Activated naive CD8-positive, alpha-beta T cell treated with anti-CD3 and anti-CD28 coated beads for 36 hours (primary cell): Measurements from ENCODE around the gene VSIG8. TPM values are rescaled to one million over a fixed set of nuclear protein-coding genes. Genes with fewer than 3 reads are reported as not detected.

ENCODE experiments used
- DNase-seq: peaks from one replicate; pipeline ENCODE4 v3.0.0; 2021
- H3K27ac Mint-ChIP-seq: one replicate; pipeline ENCODE4 v1.8.0; 2022; ENCODE audit warnings: mild to moderate bottlenecking, moderate library complexity, mixed read lengths
- H3K27me3 Mint-ChIP-seq: one replicate; pipeline ENCODE4 v1.8.0; 2022; ENCODE audit warnings: mild to moderate bottlenecking, mixed read lengths
- H3K36me3 Mint-ChIP-seq: one replicate; pipeline ENCODE4 v1.8.0; 2021; ENCODE audit warnings: mild to moderate bottlenecking, mixed read lengths
- H3K4me1 Mint-ChIP-seq: one replicate; pipeline ENCODE4 v1.8.0; 2021; ENCODE audit warnings: mixed read lengths
- H3K4me3 Mint-ChIP-seq: one replicate; pipeline ENCODE4 v1.8.0; 2022; ENCODE audit warnings: mild to moderate bottlenecking, moderate library complexity, mixed read lengths
- H3K9me3 Mint-ChIP-seq: one replicate; pipeline ENCODE4 v1.8.0; 2022; ENCODE audit warnings: mixed read lengths
- total RNA-seq, 2 experiments: library from RNA; stranded (reverse); gene quantifications; one replicate each; pipeline ENCODE4 v1.2.3, GENCODE V29; 2021

VSIG8 gene
- total RNA-seq, 2 experiments from 2014 or later = not detected

DNA sequence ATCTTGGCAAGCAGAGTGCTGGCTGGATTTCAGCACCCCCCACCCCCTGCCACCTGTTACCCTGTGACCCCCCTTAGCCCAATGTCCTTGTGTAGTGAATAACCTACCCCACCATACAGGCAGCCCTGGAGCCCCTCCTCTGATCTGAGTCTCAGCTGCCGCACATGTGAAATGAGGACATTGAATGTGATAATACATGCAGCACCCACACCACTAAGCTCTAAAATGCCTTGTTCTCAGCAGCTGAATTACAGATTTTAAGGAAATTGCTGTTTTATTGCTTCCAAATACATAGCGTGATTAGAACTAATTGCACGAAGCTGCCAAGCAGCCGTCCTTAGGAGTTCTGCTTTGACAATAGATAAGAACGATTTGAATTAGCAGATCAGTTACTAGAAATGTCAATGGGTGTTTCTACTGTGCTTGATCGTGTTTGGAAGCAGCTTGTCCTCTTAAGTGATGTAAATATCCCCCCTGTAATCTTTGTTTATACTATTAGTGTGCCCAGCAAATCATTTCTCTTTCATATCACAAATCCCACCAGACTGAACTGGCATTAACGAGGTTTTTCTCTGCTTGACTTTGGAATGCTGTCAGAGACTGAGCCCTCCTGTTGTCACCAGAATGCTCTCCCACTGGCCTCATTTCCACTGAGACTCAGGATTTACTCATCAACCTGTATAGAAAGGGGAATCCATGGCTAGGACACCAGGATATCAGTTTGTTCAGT, 30.9 kb downstream of the VSIG8 start:
- Mint-ChIP-seq H3K36me3 (peaks cover 25% of the 10 kb centered on the region), H3K4me1 (peaks cover 25% of the 10 kb centered on the region), H3K27ac (no peak overlapping the region), H3K9me3 (peaks cover 11% of the 10 kb centered on the region), H3K4me3 (no peak overlapping the region), H3K27me3 (no peaks in the 10 kb centered on the region)
- DNase-seq = no peak

DNA sequence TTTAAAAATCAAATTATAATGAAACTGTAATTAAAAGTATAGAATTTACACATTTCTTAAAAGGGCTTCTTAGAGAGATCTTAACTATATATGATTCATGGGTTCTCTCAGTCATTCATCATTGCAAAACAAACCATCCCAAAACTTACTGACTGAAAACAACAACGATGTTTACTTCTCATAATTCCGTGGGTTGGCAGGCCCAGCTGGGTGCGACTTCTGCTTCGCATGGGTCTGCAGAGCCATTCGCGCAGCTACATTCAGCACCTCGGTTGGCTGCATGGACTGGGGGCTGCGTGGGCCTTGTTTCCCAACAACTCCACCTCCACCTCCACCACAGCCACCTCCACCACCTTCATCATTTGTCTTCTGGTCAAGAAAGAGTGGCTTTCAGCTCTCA, 31.7 kb downstream of the VSIG8 start:
- Mint-ChIP-seq H3K27me3 (no peaks in the 10 kb centered on the region), H3K27ac (no peak overlapping the region), H3K36me3 (peaks cover 27% of the 10 kb centered on the region), H3K4me1 (peaks cover 32% of the 10 kb centered on the region), H3K4me3 (no peak overlapping the region), H3K9me3 (peaks cover 11% of the 10 kb centered on the region)
- no peak for DNase-seq

- Mint-ChIP-seq H3K27ac (no peak overlapping the region), H3K4me3 (no peak overlapping the region), H3K36me3 (peaks cover 23% of the 10 kb centered on the region), H3K9me3 (peaks cover 11% of the 10 kb centered on the region), H3K4me1 (peaks cover 40% of the 10 kb centered on the region), H3K27me3 (no peaks in the 10 kb centered on the region)
- no peak for DNase-seq
Measured at GRCh38 chr1:159829822-159830465, 32.5 kb downstream of the VSIG8 start.

DNA sequence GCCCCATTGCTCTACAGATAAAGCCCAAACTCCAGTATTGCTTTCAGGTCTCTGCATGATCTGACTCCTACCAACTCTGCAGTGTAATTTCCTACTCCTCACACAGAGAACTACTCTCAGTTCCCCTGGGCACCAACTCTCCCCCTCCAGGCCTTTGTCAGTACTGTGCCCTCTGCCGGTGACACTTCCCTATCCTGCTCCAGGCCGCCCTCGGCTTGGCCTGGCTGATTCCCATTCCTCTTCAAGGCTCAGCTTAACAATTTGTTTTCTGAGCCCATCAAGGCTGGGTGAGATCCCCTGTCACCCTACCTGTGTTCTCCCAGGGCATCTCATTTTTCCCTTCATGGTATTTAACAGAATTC, 33.2 kb downstream of the VSIG8 start:
- Mint-ChIP-seq H3K4me3 (no peak overlapping the region), H3K4me1 (peaks cover 47% of the 10 kb centered on the region), H3K27ac (no peak overlapping the region), H3K9me3 (peaks cover 13% of the 10 kb centered on the region), H3K27me3 (no peaks in the 10 kb centered on the region), H3K36me3 (peaks cover 23% of the 10 kb centered on the region)
- DNase-seq = no peak

DNA sequence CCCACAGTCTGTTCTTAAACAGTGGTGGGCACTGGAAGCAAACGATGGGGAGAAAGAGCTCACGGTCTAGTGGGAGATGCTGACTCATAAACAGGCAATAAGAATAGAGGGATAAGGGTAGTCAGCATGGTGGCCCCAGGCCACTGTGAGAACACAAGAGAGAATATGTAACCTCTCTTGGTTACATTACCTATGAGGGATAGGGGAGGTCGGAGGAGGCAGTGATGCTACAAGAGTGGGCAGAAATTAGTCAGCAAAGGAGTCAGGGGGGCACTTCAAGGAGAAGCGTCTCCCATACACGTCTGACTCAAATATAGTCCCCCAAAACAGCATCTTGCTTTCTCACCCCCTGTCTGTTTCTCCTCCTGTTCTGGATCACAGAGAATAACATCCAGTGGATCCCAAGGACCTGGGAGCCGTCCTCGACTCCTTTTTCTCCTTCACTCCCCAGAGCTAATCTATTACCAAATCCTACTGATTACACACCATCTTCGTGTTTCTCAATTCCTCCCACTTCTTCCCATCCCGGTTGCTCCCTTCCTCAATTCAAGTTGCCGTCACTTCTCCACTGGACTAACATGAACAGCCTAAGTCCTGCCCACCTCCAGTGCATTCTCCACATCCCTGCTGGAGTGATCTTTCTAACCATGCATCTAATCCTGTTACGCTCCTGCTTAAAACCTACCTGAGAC, 33.7 kb downstream of the VSIG8 start:
- peaks cover 23% of the 10 kb centered on the region for H3K36me3 Mint-ChIP-seq
- no peaks in the 10 kb centered on the region for H3K27me3 Mint-ChIP-seq
- H3K9me3 Mint-ChIP-seq = peaks cover 13% of the 10 kb centered on the region
- H3K4me3 Mint-ChIP-seq = no peak overlapping the region
- H3K4me1 Mint-ChIP-seq = peaks cover 50% of the 10 kb centered on the region
- H3K27ac Mint-ChIP-seq = no peak overlapping the region
- no peak for DNase-seq

DNA sequence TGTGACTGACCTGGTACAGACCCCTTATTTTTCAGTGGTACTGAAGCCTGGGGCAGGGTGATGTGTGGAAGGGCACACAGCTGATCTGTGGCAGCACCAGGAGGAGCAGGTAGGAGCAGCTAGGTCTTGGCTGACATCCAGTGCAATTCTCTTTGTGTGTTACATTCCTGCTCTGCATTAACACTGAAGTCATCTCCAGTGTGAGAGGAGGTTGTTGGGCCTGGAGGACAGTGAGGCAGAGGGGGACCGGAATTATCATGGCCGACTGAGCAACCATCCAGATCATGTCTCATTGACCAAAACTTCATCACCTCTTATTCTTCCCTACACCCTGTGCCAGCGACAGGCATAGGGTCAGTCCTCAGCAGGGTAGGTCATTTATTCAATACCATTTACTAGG, 34.3 kb downstream of the VSIG8 start:
- no peak for DNase-seq
- no peak overlapping the region for H3K4me3 Mint-ChIP-seq
- H3K36me3 Mint-ChIP-seq = peaks cover 21% of the 10 kb centered on the region
- peaks cover 13% of the 10 kb centered on the region for H3K9me3 Mint-ChIP-seq
- H3K27me3 Mint-ChIP-seq = no peaks in the 10 kb centered on the region
- H3K27ac Mint-ChIP-seq = peak overlapping the region; percentile 1
- peaks cover 50% of the 10 kb centered on the region for H3K4me1 Mint-ChIP-seq

GRCh38 chr1:159827549-159827948, 34.9 kb downstream of the VSIG8 start:
- Mint-ChIP-seq H3K9me3 (peaks cover 13% of the 10 kb centered on the region), H3K27ac (peak overlapping the region; percentile 87), H3K36me3 (peaks cover 21% of the 10 kb centered on the region), H3K4me3 (peak overlapping the region; percentile 35), H3K4me1 (peaks cover 50% of the 10 kb centered on the region), H3K27me3 (no peaks in the 10 kb centered on the region)
- no peak for DNase-seq

DNA sequence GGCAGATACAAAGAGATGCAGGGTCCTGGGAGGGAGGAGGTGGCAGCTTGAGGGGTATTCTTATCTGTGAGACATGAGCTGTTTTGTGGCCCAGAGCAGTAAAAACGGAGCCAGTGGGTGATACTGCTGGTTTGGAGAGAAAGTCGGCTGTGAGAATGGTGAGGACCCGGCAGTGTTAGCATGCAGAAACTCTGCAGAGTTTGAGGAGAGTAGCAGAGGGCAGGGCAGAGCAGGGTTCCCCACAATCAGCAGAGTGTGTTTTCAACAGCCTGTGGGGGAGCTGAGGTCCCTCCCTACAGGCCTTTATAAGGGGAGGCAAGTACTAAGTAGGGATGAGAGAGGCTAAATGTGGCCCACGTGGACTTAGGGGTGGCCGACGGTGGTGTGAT, 35.4 kb downstream of the VSIG8 start:
- Mint-ChIP-seq H3K36me3 (peaks cover 21% of the 10 kb centered on the region), H3K4me3 (peak overlapping the region; percentile 35), H3K27me3 (no peaks in the 10 kb centered on the region), H3K4me1 (peaks cover 51% of the 10 kb centered on the region), H3K27ac (peak overlapping the region; percentile 87), H3K9me3 (peaks cover 13% of the 10 kb centered on the region)
- no peak for DNase-seq

- Mint-ChIP-seq H3K9me3 (peaks cover 13% of the 10 kb centered on the region), H3K36me3 (peaks cover 21% of the 10 kb centered on the region), H3K4me3 (peak within 1 kb of the TSS; percentile 35), H3K27me3 (no peaks in the 10 kb centered on the region), H3K4me1 (peaks cover 51% of the 10 kb centered on the region), H3K27ac (peak within 1 kb of the TSS; percentile 87)
- DNase-seq = peak; percentile 69
Measured at GRCh38 chr1:159826441-159827101, 35.9 kb downstream of the VSIG8 start, which contains the start of gene SLAMF8. Gene SLAMF8, plus strand, starts transcription at chr1:159826873. Its CDS starts 26 bp downstream, at chr1:159826899.

- Mint-ChIP-seq H3K4me3 (no peak overlapping the region), H3K27me3 (no peaks in the 10 kb centered on the region), H3K4me1 (peaks cover 51% of the 10 kb centered on the region), H3K9me3 (peaks cover 13% of the 10 kb centered on the region), H3K36me3 (peaks cover 21% of the 10 kb centered on the region), H3K27ac (peak overlapping the region; percentile 87)
- DNase-seq = no peak
Measured at GRCh38 chr1:159825564-159825963, 36.9 kb downstream of the VSIG8 start.

DNA sequence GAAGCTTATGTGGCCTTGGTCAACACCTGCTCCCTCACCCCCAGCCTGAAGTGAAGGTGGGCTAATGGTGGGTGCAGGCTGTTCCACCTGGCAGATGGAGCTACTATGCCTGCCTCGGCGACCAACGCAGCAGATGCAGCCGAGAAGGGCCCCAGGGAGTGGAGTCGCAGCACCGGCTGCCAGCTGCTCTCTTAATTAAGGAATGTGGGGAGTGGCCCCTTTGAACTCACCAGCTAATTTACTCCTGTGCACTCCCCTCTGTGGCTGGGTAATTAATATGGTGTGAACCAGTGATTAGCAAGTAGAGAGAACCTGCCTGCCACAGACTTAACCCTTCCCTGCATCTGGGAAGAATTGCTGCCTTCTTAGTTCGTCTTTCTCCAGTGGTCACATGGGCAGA, 39.1 kb downstream of the VSIG8 start:
- Mint-ChIP-seq H3K4me1 (peaks cover 57% of the 10 kb centered on the region), H3K27me3 (no peaks in the 10 kb centered on the region), H3K9me3 (peaks cover 11% of the 10 kb centered on the region), H3K36me3 (peaks cover 18% of the 10 kb centered on the region), H3K4me3 (no peak overlapping the region), H3K27ac (no peak overlapping the region)
- DNase-seq = no peak

DNA sequence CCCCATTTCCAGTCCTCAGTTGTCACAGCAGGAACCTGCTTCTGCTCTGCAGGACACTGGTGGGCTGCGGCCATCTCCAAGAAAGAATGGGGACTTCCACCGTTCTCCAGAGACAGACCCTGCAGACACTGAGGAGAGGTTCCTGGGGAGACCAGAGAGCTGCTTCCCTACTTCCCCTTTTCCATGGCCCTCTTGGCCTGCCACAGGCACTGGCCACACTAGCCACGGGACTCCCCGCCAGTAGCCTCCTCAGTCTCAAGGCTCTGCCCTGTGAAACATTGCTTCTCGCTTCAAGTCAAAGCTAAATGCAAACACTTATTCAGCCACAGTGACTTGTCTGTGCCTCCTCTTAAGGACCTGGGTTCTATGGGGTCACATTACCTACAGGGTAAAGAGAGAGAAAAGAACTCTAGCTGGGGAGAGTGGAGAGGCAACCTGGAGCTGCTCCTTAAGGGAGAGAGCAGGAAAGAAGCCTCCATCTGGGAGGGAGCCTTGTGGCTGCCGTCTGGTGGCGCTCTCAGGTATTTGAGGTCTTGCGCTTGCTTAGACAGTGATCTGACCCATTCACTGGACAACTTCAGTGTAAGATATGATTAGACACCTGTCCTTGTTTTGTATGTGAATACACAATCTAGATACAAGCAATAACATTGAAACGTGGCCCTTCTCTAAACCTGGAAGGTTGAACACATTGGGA, 41.1 kb downstream of the VSIG8 start:
- Mint-ChIP-seq H3K9me3 (peaks cover 2% of the 10 kb centered on the region), H3K36me3 (peaks cover 3% of the 10 kb centered on the region), H3K4me1 (peaks cover 49% of the 10 kb centered on the region), H3K27ac (no peak overlapping the region), H3K4me3 (no peak overlapping the region), H3K27me3 (peaks cover 3% of the 10 kb centered on the region)
- no peak for DNase-seq

DNA sequence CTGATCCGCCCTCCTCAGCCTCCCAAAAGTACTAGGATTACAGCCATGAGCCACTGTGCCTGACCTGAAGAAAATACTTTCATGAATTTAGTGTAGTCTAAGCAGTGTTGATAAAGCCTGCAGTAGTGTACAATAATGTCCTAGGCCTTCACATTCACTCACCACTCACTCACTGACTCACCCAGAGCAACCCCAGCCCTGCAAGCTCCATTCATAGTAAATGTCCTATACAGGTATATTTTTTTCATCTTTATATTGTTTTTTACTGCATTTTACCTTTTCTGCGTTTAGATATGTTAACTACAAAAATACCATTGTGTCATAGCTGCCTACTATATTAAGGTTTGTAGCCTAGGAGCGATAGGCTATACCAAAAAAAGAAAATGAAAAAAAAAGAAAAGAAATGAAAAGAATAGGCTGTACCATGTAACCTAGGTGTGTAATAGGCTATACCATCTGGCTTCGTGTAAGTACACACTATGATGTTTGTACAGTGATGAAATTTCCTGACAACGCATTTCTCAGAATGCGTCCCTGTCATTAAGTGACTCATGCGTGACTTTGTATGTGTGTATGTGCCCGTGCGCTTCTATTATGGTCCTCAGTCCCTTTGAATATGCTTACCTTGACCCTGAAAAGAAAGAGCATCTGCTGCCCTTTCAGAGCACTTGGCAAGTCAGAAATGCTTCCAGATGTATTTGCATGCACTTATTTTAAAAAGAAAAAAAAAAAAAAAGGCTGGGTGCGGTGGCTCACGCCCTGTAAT, 45.0 kb downstream of the VSIG8 start:
- peak overlapping the region; percentile 2 for H3K27ac Mint-ChIP-seq
- no peak overlapping the region for H3K4me3 Mint-ChIP-seq

GRCh38 chr1:159815926-159816325, 46.5 kb downstream of the VSIG8 start:
- no peak overlapping the region for H3K27ac Mint-ChIP-seq
- H3K4me3 Mint-ChIP-seq = no peak overlapping the region

More for the DNA sequence above, 45.0 kb downstream of the VSIG8 start:
- H3K9me3 Mint-ChIP-seq = no peaks in the 10 kb centered on the region
- H3K27me3 Mint-ChIP-seq = peaks cover 3% of the 10 kb centered on the region
- DNase-seq = no peak
- no peaks in the 10 kb centered on the region for H3K36me3 Mint-ChIP-seq
- peaks cover 28% of the 10 kb centered on the region for H3K4me1 Mint-ChIP-seq

More at GRCh38 chr1:159815926-159816325, 46.5 kb downstream of the VSIG8 start:
- Mint-ChIP-seq H3K9me3 (no peaks in the 10 kb centered on the region), H3K36me3 (no peaks in the 10 kb centered on the region), H3K4me1 (peaks cover 27% of the 10 kb centered on the region), H3K27me3 (peaks cover 3% of the 10 kb centered on the region)
- DNase-seq = no peak
